Cardiac muscle cell (in vitro differentiated cells and primary cell): ENCODE results near the gene ERBB2. TPM values are rescaled to one million over a fixed set of nuclear protein-coding genes. Genes with fewer than 3 reads are reported as not detected.

ENCODE experiments used
- DNase-seq, 2 donors: peaks; one replicate each; pipeline versions ENCODE4 v3.0.0 to v3.0.0-alpha.2; 2010 to 2017; ENCODE audit warnings: low read depth in 1 of 2, low spot score in 1 of 2
- H3K27ac ChIP-seq: fragments of 200-600 bp; sonication (generic); 2 replicates; pipeline ENCODE4 v1.5.1; 2016
- H3K27me3 ChIP-seq: fragments of 200-600 bp; sonication (generic); 2 replicates; pipeline ENCODE4 v1.6.0; 2016; ENCODE audit warnings: control low read depth
- H3K36me3 ChIP-seq: fragments of 200-600 bp; sonication (generic); 2 replicates; pipeline ENCODE4 v1.5.1; 2016; ENCODE audit warnings: control low read depth
- H3K4me1 ChIP-seq: fragments of 200-600 bp; sonication (generic); 2 replicates; pipeline ENCODE4 v1.8.1; 2017; ENCODE audit warnings: low read depth, mild to moderate bottlenecking, mixed run types
- H3K4me3 ChIP-seq: fragments of 200-600 bp; sonication (generic); 2 replicates; pipeline ENCODE4 v1.5.1; 2016; ENCODE audit warnings: mild to moderate bottlenecking
- H3K9me3 ChIP-seq: fragments of 200-600 bp; sonication (generic); 2 replicates; pipeline ENCODE4 v1.5.1; 2017; ENCODE audit warnings: low read depth, mild to moderate bottlenecking, control low read depth
- polyA plus RNA-seq: library from polyadenylated mRNA; unstranded; fragments of >200 nt; fragmentation: Nextera tagmentation; extraction: Ambion mirVana; gene quantifications from 2 replicates; pipeline ENCODE4 v1.2.1, GENCODE V29; 2016
- total RNA-seq: library from RNA; depleted of rRNA; stranded (reverse); fragments of >200 nt; gene quantifications from 2 replicates; pipeline ENCODE4 v1.2.3, GENCODE V29; 2016
- TF ChIP-seq, protein P1 (sequence below): IDR thresholded peaks from 2 replicates; pipeline ENCODE4 v1.5.1; 2012; ENCODE audit warnings: low read depth, mild to moderate bottlenecking, low read length

The ERBB2 gene
- total RNA-seq, result 293 and 310 TPM in 2 replicates
- polyA plus RNA-seq, result 194 and 235 TPM in 2 replicates

DNA sequence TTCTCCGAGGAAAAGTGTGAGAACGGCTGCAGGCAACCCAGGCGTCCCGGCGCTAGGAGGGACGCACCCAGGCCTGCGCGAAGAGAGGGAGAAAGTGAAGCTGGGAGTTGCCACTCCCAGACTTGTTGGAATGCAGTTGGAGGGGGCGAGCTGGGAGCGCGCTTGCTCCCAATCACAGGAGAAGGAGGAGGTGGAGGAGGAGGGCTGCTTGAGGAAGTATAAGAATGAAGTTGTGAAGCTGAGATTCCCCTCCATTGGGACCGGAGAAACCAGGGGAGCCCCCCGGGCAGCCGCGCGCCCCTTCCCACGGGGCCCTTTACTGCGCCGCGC is at the start of gene ERBB2:
TSS of gene ERBB2 (plus strand) at position 247 of the 330 bp plus-strand sequence. CDS start 175 bp downstream, outside the sequence.
- H3K4me1 ChIP-seq, result peaks cover 55% of the 10 kb centered on the region
- peak within 1 kb of the TSS; percentile 66 for H3K4me3 ChIP-seq
- peak within 1 kb of the TSS; percentile 93 for H3K27ac ChIP-seq
- H3K36me3 ChIP-seq, result no peaks in the 10 kb centered on the region
- TF ChIP-seq, protein P1, sequence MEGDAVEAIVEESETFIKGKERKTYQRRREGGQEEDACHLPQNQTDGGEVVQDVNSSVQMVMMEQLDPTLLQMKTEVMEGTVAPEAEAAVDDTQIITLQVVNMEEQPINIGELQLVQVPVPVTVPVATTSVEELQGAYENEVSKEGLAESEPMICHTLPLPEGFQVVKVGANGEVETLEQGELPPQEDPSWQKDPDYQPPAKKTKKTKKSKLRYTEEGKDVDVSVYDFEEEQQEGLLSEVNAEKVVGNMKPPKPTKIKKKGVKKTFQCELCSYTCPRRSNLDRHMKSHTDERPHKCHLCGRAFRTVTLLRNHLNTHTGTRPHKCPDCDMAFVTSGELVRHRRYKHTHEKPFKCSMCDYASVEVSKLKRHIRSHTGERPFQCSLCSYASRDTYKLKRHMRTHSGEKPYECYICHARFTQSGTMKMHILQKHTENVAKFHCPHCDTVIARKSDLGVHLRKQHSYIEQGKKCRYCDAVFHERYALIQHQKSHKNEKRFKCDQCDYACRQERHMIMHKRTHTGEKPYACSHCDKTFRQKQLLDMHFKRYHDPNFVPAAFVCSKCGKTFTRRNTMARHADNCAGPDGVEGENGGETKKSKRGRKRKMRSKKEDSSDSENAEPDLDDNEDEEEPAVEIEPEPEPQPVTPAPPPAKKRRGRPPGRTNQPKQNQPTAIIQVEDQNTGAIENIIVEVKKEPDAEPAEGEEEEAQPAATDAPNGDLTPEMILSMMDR, result no peak
- DNase-seq, result peak; percentile 82 to 87
- no peaks in the 10 kb centered on the region for H3K9me3 ChIP-seq
- H3K27me3 ChIP-seq, result no peaks in the 10 kb centered on the region

DNA sequence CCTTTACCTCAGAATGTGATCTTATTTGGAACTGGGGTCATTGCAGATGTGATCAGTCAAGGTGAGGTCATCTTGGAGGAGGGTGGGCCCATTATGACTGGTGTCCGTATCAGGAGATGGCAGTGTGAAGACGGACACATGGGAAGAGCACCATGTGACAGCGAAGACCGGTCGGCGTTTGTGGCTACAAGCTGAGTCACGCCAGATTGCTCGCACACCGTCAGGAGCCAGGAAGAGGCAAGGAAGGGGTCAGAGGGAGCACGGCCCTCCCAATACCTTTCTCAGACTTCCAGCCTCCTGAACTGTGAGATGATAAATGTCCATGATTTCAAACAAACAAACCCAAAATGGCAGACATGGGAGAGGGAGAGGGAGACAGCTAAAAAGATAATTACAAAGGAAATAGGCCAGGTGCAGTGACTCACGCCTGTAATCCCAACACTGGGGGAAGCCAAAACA is 49.7 kb upstream of the ERBB2 start:
- H3K9me3 ChIP-seq, result no peaks in the 10 kb centered on the region
- H3K4me1 ChIP-seq, result peaks cover 17% of the 10 kb centered on the region
- no peak overlapping the region for H3K27ac ChIP-seq
- DNase-seq, result no peak
- no peak overlapping the region for H3K4me3 ChIP-seq
- H3K27me3 ChIP-seq, result no peaks in the 10 kb centered on the region
- TF ChIP-seq, protein P1, result no peak
- no peaks in the 10 kb centered on the region for H3K36me3 ChIP-seq

DNA sequence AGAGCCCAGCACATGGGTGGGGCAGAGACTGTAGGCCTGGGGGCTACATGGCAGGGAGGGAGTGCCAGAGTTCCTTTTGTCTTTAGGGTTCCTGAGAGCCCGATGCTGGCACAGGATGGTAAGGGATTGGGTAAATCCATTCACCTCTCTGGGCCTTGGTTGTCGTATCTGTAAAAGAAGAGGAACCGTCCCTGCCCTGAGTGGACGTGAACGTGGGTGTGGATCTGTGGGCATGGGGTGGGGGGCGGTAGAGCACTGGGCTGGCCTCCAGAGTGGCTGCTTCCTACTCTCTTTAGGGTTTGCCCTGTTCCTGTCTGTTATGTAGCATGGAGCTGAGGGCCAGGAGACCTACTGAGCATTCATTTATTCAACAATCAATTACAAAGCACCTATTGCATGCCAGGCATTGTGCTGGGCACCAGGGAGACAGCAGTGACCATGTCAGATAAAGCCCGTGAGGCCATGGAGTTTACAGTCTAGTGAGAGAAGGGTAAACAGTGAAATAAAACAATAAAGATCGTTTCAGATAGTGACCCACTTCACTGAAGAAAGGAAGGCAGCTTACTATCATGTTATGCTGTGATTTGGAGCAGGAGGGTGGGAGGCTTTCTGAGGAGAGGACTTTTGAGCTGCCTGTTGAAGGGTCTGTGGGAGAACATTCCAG is 47.8 kb upstream of the ERBB2 start:
- peak overlapping the region; percentile 91 for H3K27ac ChIP-seq
- no peak for DNase-seq
- TF ChIP-seq, protein P1, result no peak
- H3K9me3 ChIP-seq, result no peaks in the 10 kb centered on the region
- H3K36me3 ChIP-seq, result no peaks in the 10 kb centered on the region
- no peak overlapping the region for H3K4me3 ChIP-seq
- H3K27me3 ChIP-seq, result no peaks in the 10 kb centered on the region
- H3K4me1 ChIP-seq, result peaks cover 16% of the 10 kb centered on the region

DNA sequence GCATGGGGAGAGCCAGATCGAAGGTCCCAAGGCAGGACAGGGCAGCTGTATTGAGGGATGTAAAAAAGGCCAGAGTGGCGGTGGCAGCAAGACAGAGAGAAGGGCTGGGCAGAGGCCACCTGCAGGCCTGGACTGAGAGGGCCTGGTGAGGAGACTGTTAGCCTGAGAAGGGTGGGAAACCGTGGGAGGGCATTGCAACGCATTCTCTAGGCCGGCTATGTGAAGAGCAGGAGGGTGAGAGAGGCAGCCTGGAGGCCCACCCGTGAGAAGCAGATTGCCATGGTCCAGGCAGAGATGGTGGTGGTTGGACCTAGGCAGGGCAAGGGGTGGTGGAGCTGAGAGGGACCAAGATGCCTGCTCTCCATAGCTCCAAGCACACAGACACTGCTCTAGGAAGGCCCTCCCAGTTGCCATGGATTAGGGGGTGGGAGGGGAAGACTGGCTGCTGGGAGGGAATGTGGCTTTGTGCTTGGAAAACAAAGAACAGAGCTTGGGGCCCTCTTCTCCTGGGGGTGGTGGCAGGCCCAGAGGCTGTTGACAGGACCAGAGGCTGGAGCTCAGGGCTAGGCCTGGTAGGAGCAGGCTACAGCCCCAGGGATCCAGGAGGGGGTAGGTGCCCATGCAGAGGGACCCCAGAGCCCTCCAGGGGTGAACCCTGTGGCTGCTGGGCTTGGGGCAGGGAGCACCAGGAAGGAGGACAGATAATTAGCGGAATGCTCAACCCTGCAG is 47.1 kb upstream of the ERBB2 start:
- DNase-seq, result peak in 1 of 2 donors; percentile 66
- Histone ChIP-seq H3K9me3 (no peaks in the 10 kb centered on the region), H3K4me1 (peaks cover 16% of the 10 kb centered on the region), H3K27me3 (no peaks in the 10 kb centered on the region), H3K4me3 (no peak overlapping the region), H3K36me3 (no peaks in the 10 kb centered on the region), H3K27ac (peak overlapping the region; percentile 91)
- TF ChIP-seq, protein P1, result no peak

DNA sequence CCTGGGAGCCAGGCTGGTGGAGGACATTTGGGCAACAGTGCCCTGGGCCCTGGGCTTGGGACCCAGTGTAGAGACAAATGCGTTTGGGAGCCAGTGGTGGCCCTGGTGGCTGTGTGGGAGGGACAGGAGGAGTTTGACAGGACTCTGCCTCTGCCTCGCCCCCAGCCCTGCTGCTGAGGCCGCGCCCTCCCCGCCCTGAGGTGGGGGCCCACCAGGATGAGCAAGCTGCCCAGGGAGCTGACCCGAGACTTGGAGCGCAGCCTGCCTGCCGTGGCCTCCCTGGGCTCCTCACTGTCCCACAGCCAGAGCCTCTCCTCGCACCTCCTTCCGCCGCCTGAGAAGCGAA is 46.6 kb upstream of the ERBB2 start:
- Histone ChIP-seq H3K9me3 (no peaks in the 10 kb centered on the region), H3K27me3 (no peaks in the 10 kb centered on the region), H3K4me1 (peaks cover 16% of the 10 kb centered on the region), H3K4me3 (no peak overlapping the region), H3K36me3 (no peaks in the 10 kb centered on the region), H3K27ac (peak overlapping the region; percentile 91)
- TF ChIP-seq, protein P1, result no peak
- DNase-seq, result no peak
